H1 (cell line): Measurements from ENCODE around the gene APOA4. TPM values are rescaled to one million over a fixed set of nuclear protein-coding genes. Genes with fewer than 3 reads are reported as not detected.

Experiments used
- CHD7 ChIP-seq: fragments of 300-600 bp; sonication (generic); IDR thresholded peaks from 2 replicates; pipeline ENCODE4 v1.7.1; 2012; ENCODE audit warnings: low read length, moderate library complexity, mild to moderate bottlenecking, inconsistent platforms; ENCODE audit not compliant: insufficient replicate concordance
- EP300 ChIP-seq, 2 experiments: IDR thresholded peaks; 1 replicate in 1 of 2; 2 replicates in 1 of 2; pipeline ENCODE4 v1.6.1; 2011 to 2012; ENCODE audit warnings: low read depth in 2 of 2, low read length in 2 of 2, mild to moderate bottlenecking in 2 of 2, borderline replicate concordance in 1 of 2, inconsistent platforms in 1 of 2, moderate library complexity in 1 of 2
- JUND ChIP-seq: IDR thresholded peaks from 2 replicates; pipeline ENCODE4 v1.6.1; 2011; ENCODE audit warnings: mild to moderate bottlenecking, improper control_type of control experiment, low read length
- NRF1 ChIP-seq: IDR thresholded peaks from 2 replicates; pipeline ENCODE4 v1.6.1; 2011; ENCODE audit warnings: mild to moderate bottlenecking, low read depth, low read length, improper control_type of control experiment
- POLR2A ChIP-seq, 2 experiments: IDR thresholded peaks; 1 replicate in 1 of 2; 2 replicates in 1 of 2; pipeline ENCODE4 v1.6.1; 2011; ENCODE audit warnings: low read depth in 2 of 2, low read length in 2 of 2, mild to moderate bottlenecking in 2 of 2; ENCODE audit errors: control extremely low read depth in 1 of 2
- RFX5 ChIP-seq: IDR thresholded peaks from 2 replicates; pipeline ENCODE4 v1.6.1; 2011; ENCODE audit warnings: low read depth, low read length, improper control_type of control experiment, borderline replicate concordance
- RXRA ChIP-seq: IDR thresholded peaks from 2 replicates; pipeline ENCODE4 v1.6.1; 2011; ENCODE audit warnings: low read depth, mild to moderate bottlenecking, low read length, moderate library complexity; ENCODE audit not compliant: insufficient read depth
- SIX5 ChIP-seq: IDR thresholded peaks from 2 replicates; pipeline ENCODE4 v1.6.1; 2011; ENCODE audit warnings: mild to moderate bottlenecking, low read depth, low read length
- SRF ChIP-seq: IDR thresholded peaks from 2 replicates; pipeline ENCODE4 v1.6.1; 2011; ENCODE audit warnings: mild to moderate bottlenecking, low read depth, low read length, moderate library complexity
- TCF12 ChIP-seq: IDR thresholded peaks from 2 replicates; pipeline ENCODE4 v1.6.1; 2011; ENCODE audit warnings: low read depth, mild to moderate bottlenecking, low read length
- YY1 ChIP-seq: IDR thresholded peaks from 2 replicates; pipeline ENCODE4 v1.6.1; 2011; ENCODE audit warnings: low read depth, mild to moderate bottlenecking, low read length
- polyA plus RNA-seq, 7 experiments: library from polyadenylated mRNA; depleted of rRNA in 3 of 7; stranded (reverse) in 5 of 7; unstranded in 2 of 7; fragments of >200 nt in 5 of 7; fragments of 200-250 nt in 2 of 7; gene quantifications; 1 replicate in 5 of 7; 2 replicates in 1 of 7; 4 replicates in 1 of 7; pipeline versions ENCODE4 v1.2.1 to v1.2.3, GENCODE V29; 2011 to 2013; ENCODE audit warnings: missing spikeins in 2 of 7, mixed read lengths in 2 of 7
- total RNA-seq: library from RNA; stranded (reverse); fragmentation: NEBNext Ultra II Directional; extraction: Animal tissue kit (Norgen Biotek cat#: 25700); gene quantifications from 2 replicates; pipeline ENCODE4 v1.2.1, GENCODE V29; 2021
- TF ChIP-seq, protein P1 (sequence below): IDR thresholded peaks from 2 replicates; pipeline ENCODE4 v1.6.1; 2012; ENCODE audit warnings: inconsistent platforms

APOA4 gene
- total and polyA plus RNA-seq, 2 of the 8 experiments (the other 6 are each of a cell fraction or from before 2014, with no cell fraction given), result not detected

- TF ChIP-seq CHD7 (no peak), SRF (no peak), RXRA (no peak), JUND (no peak), RFX5 (no peak), EP300 (IDR thresholded peaks at IDR 0.05; ENCODE audit: borderline replicate concordance in 1 of 2, low read depth in 2 of 2, low read length in 2 of 2) (no peak), SIX5 (no peak), YY1 (no peak), POLR2A (IDR thresholded peaks at IDR 0.05; ENCODE audit: control extremely low read depth in 1 of 2, low read depth in 2 of 2, low read length in 2 of 2) (no peak), TCF12 (no peak), NRF1 (no peak)
- TF ChIP-seq, protein P1, sequence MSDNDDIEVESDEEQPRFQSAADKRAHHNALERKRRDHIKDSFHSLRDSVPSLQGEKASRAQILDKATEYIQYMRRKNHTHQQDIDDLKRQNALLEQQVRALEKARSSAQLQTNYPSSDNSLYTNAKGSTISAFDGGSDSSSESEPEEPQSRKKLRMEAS, result no peak
Measured at GRCh38 chr11:116856423-116856822, 33.3 kb upstream of the APOA4 start (continued).
